H1 (cell line): ENCODE results near the gene MUC4. TPM values are rescaled to one million over a fixed set of nuclear protein-coding genes. Genes with fewer than 3 reads are reported as not detected.
"Not testable (repeated sequence)": the region's sequence is repeated elsewhere in the genome, so short reads cannot be mapped to it uniquely, and the experiment has no call there.

Experiments used
- CTCF ChIA-PET: fragments of 300-600 bp; sonication (Branson Sonifier 250); formaldehyde crosslinking; loops from one replicate; lab custom pipeline; 2021; ENCODE audit not compliant: partially characterized antibody; lab: Charles Lee
- POLR2A ChIA-PET: fragments of 300-600 bp; sonication (Branson Sonifier 250); formaldehyde crosslinking; loops from one replicate; lab custom pipeline; 2021; ENCODE audit warnings: inconsistent platforms; ENCODE audit not compliant: partially characterized antibody; lab: Charles Lee
- DNase-seq, 2 experiments: peaks; one replicate each; pipeline versions ENCODE4 v3.0.0 to v3.0.0-alpha.2; 2010 to 2022; ENCODE audit warnings: low spot score in 2 of 2, low read depth in 1 of 2, mixed read lengths in 1 of 2
- FAIRE-seq: peaks from 2 replicates; lab custom pipeline; 2011; peaks lifted over from hg19 to GRCh38; lab: Jason Lieb, UNC
- H2AFZ ChIP-seq: 2 replicates; pipeline ENCODE4 v1.8.1; 2012; ENCODE audit warnings: low read length, inconsistent platforms
- H2AK5ac ChIP-seq: 2 replicates; pipeline ENCODE4 v1.6.1; 2013; ENCODE audit warnings: low read depth, low read length
- H2BK120ac ChIP-seq: replicated peaks from 2 replicates; pipeline ENCODE3; 2013; ENCODE audit warnings: low read depth, low read length, inconsistent platforms
- H2BK12ac ChIP-seq: 2 replicates; pipeline ENCODE4 v1.6.1; 2013; ENCODE audit warnings: low read depth, low read length
- H2BK15ac ChIP-seq: 2 replicates; pipeline ENCODE4 v1.6.1; 2013; ENCODE audit warnings: low read length
- H2BK20ac ChIP-seq: 2 replicates; pipeline ENCODE4 v1.6.1; 2013; ENCODE audit warnings: low read length
- H2BK5ac ChIP-seq: 2 replicates; pipeline ENCODE4 v1.6.1; 2013; ENCODE audit warnings: low read depth, low read length
- H3K14ac ChIP-seq: 2 replicates; pipeline ENCODE4 v1.6.1; 2013; ENCODE audit warnings: inconsistent platforms; ENCODE audit not compliant: insufficient read length
- H3K18ac ChIP-seq: 2 replicates; pipeline ENCODE4 v1.6.1; 2013; ENCODE audit warnings: low read length; ENCODE audit errors: extremely low read depth
- H3K23ac ChIP-seq: 2 replicates; pipeline ENCODE4 v1.6.1; 2013; ENCODE audit warnings: inconsistent platforms; ENCODE audit not compliant: insufficient read length
- H3K23me2 ChIP-seq: 2 replicates; pipeline ENCODE4 v1.6.1; 2013; ENCODE audit warnings: low read depth, low read length
- H3K27ac ChIP-seq: 2 replicates; pipeline ENCODE4 v1.6.1; 2011; ENCODE audit warnings: low read depth, low read length, inconsistent platforms
- H3K27me3 ChIP-seq, 4 experiments: replicated peaks in 1 of 4; 1 replicate in 1 of 4; 2 replicates in 3 of 4; pipeline versions ENCODE4 v1.6.1 to v1.8.1; 2011 to 2013; ENCODE audit warnings: low read length in 3 of 4, mild to moderate bottlenecking in 3 of 4, inconsistent platforms in 2 of 4, mixed read lengths in 2 of 4, moderate library complexity in 1 of 4; ENCODE audit not compliant: control insufficient read depth in 3 of 4, insufficient read depth in 3 of 4; ENCODE audit errors: extremely low read depth in 1 of 4
- H3K36me3 ChIP-seq, 4 experiments: 2 replicates each; pipeline versions ENCODE4 v1.6.1 to v1.8.1; 2011 to 2013; ENCODE audit warnings: mild to moderate bottlenecking in 4 of 4, low read length in 3 of 4, moderate library complexity in 2 of 4, control low read depth in 1 of 4, inconsistent platforms in 1 of 4; ENCODE audit not compliant: insufficient read depth in 4 of 4, control insufficient read depth in 2 of 4
- H3K4ac ChIP-seq: replicated peaks from 2 replicates; pipeline ENCODE3; 2013; ENCODE audit warnings: low read length, low read depth, mixed read lengths, inconsistent platforms; ENCODE audit not compliant: insufficient read length
- H3K4me1 ChIP-seq, 4 experiments: replicated peaks in 1 of 4; 1 replicate in 1 of 4; 2 replicates in 3 of 4; pipeline versions ENCODE4 v1.6.1 to v1.8.1; 2011 to 2013; ENCODE audit warnings: low read length in 3 of 4, inconsistent platforms in 2 of 4, mixed read lengths in 1 of 4; ENCODE audit not compliant: insufficient read depth in 4 of 4, control insufficient read depth in 3 of 4
- H3K4me2 ChIP-seq, 2 experiments: 2 replicates each; pipeline versions ENCODE4 v1.6.1 to v1.8.1; 2011 to 2013; ENCODE audit warnings: low read depth in 2 of 2, low read length in 2 of 2, control low read depth in 1 of 2, inconsistent platforms in 1 of 2, mild to moderate bottlenecking in 1 of 2; ENCODE audit not compliant: insufficient read depth in 1 of 2
- H3K4me3 ChIP-seq, 4 experiments: fragments of 200-600, 300-600 bp in 1 of 4; sonication (generic), shearing (Covaris generic), sonication (Bioruptor Twin) in 1 of 4; 2 replicates each; pipeline versions ENCODE4 v1.5.1 to v1.8.1; 2011 to 2016; ENCODE audit warnings: low read length in 4 of 4, low read depth in 3 of 4, control low read depth in 2 of 4, inconsistent platforms in 2 of 4, mild to moderate bottlenecking in 2 of 4, mixed read lengths in 1 of 4, moderate library complexity in 1 of 4; ENCODE audit not compliant: insufficient read depth in 2 of 4; ENCODE audit errors: extremely low read depth in 1 of 4
- H3K56ac ChIP-seq: replicated peaks from 2 replicates; pipeline ENCODE3; 2013; ENCODE audit warnings: low read depth, mild to moderate bottlenecking, mixed read lengths, low read length, inconsistent platforms; ENCODE audit not compliant: insufficient read length
- H3K79me1 ChIP-seq: 2 replicates; pipeline ENCODE4 v1.6.1; 2013; ENCODE audit warnings: low read depth, low read length, control low read depth
- H3K79me2 ChIP-seq, 2 experiments: 2 replicates each; pipeline versions ENCODE4 v1.6.1 to v1.8.1; 2012 to 2013; ENCODE audit warnings: low read length in 2 of 2, mild to moderate bottlenecking in 2 of 2, inconsistent platforms in 1 of 2; ENCODE audit not compliant: insufficient read depth in 2 of 2, control insufficient read depth in 1 of 2
- H3K9ac ChIP-seq, 4 experiments: replicated peaks in 1 of 4; 1 replicate in 1 of 4; 2 replicates in 3 of 4; pipeline versions ENCODE4 v1.6.1 to v1.8.1; 2011 to 2013; ENCODE audit warnings: low read depth in 3 of 4, low read length in 3 of 4, control low read depth in 2 of 4, mild to moderate bottlenecking in 2 of 4, moderate library complexity in 2 of 4, inconsistent platforms in 1 of 4; ENCODE audit errors: extremely low read depth in 1 of 4
- H3K9me3 ChIP-seq, 2 experiments: 2 replicates each; pipeline versions ENCODE4 v1.6.1 to v1.8.1; 2012 to 2013; ENCODE audit warnings: mild to moderate bottlenecking in 2 of 2, moderate library complexity in 2 of 2, control low read depth in 1 of 2, inconsistent platforms in 1 of 2, low read depth in 1 of 2, low read length in 1 of 2, mixed read lengths in 1 of 2; ENCODE audit not compliant: insufficient read depth in 2 of 2
- H4K20me1 ChIP-seq, 2 experiments: replicated peaks in 1 of 2; 2 replicates each; pipeline versions ENCODE3 to v1.8.1; 2011 to 2013; ENCODE audit warnings: inconsistent platforms in 2 of 2, low read length in 2 of 2, mild to moderate bottlenecking in 1 of 2; ENCODE audit not compliant: insufficient read depth in 2 of 2, control insufficient read depth in 1 of 2
- H4K5ac ChIP-seq: 2 replicates; pipeline ENCODE4 v1.6.1; 2013; ENCODE audit warnings: low read length, low read depth, mixed read lengths, inconsistent platforms; ENCODE audit not compliant: insufficient read length
- H4K8ac ChIP-seq: 2 replicates; pipeline ENCODE4 v1.8.0; 2013; ENCODE audit warnings: mild to moderate bottlenecking, moderate library complexity, low read length, inconsistent platforms; ENCODE audit not compliant: insufficient read depth; ENCODE audit errors: extremely low read depth
- H4K91ac ChIP-seq: replicated peaks from 2 replicates; pipeline ENCODE3; 2013; ENCODE audit warnings: low read length, mixed read lengths, inconsistent platforms; ENCODE audit not compliant: insufficient read length
- WGBS, 2 experiments: shearing (Covaris generic) in 1 of 2; methylation state at CpG; one replicate each; pipeline versions ENCODE4 v1.1.6 to v1.1.7; 2013 to 2015; ENCODE audit warnings: low lambda C conversion rate in 2 of 2, mixed read lengths in 2 of 2, inconsistent platforms in 1 of 2, low coverage in 1 of 2, missing lambda C conversion rate in 1 of 2; ENCODE audit not compliant: insufficient replicate concordance in 2 of 2, insufficient coverage in 1 of 2, insufficient read length in 1 of 2; ENCODE audit errors: extremely low coverage in 1 of 2, missing lambda C conversion rate in 1 of 2; 5-methylcytosine and 5-hydroxymethylcytosine counted together
- polyA plus RNA-seq, 7 experiments: library from polyadenylated mRNA; depleted of rRNA in 3 of 7; stranded (reverse) in 5 of 7; unstranded in 2 of 7; fragments of >200 nt in 5 of 7; fragments of 200-250 nt in 2 of 7; gene quantifications; 1 replicate in 5 of 7; 2 replicates in 1 of 7; 4 replicates in 1 of 7; pipeline versions ENCODE4 v1.2.1 to v1.2.3, GENCODE V29; 2011 to 2013; ENCODE audit warnings: missing spikeins in 2 of 7, mixed read lengths in 2 of 7
- total RNA-seq: library from RNA; stranded (reverse); fragmentation: NEBNext Ultra II Directional; extraction: Animal tissue kit (Norgen Biotek cat#: 25700); gene quantifications from 2 replicates; pipeline ENCODE4 v1.2.1, GENCODE V29; 2021

MUC4 gene
- total and polyA plus RNA-seq, 2 of the 8 experiments (the other 6 are each of a cell fraction or from before 2014, with no cell fraction given) = 0.89 to 2.0 TPM

DNA sequence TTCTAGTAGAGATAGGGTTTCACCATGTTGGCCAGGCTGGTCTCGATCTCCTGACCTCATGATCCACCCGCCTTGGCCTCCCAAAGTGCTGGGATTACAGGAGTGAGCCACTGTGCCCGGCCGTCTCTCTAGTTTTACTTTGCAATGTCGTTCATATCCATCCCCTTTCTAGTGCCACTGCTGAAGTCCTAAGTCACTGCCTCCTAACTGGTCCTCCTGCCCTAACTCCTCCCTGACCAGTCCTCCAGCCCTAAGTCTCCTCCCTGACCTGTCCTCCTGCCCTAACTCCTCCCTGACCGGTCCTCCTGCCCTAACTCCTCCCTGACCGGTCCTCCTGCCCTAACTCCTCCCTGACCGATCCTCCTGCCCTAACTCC lies 99.2 kb downstream of the MUC4 start:
- H2BK20ac ChIP-seq, H2BK12ac ChIP-seq, H2AFZ ChIP-seq, H3K18ac ChIP-seq, H2BK5ac ChIP-seq, H3K4ac ChIP-seq, H3K4me3 ChIP-seq, H3K79me2 ChIP-seq, H3K36me3 ChIP-seq, H3K27me3 ChIP-seq, H3K9ac ChIP-seq, POLR2A ChIA-PET, H3K79me1 ChIP-seq, H4K91ac ChIP-seq, CTCF ChIA-PET, H4K20me1 ChIP-seq, H4K5ac ChIP-seq, H3K27ac ChIP-seq, H3K23me2 ChIP-seq, DNase-seq, H3K14ac ChIP-seq, H3K9me3 ChIP-seq, H3K4me2 ChIP-seq, FAIRE-seq, H4K8ac ChIP-seq, H3K4me1 ChIP-seq, H2BK15ac ChIP-seq, H3K56ac ChIP-seq, H2BK120ac ChIP-seq, H2AK5ac ChIP-seq, H3K23ac ChIP-seq: not testable (repeated sequence)
- 72% methylated on average over 7 of the region's 8 CpGs; no CpG with 5 or more reads in 1 of the 2 experiments for WGBS, 2 experiments
